NK-92 treated with Interleukin-12 subunit alpha and Interleukin-12 subunit beta, amount 100 ng/mL, for 24 hours (cell line): ENCODE measurements around the gene DNAJB6.

ENCODE experiments used
- DNase-seq: peaks from one replicate; lab custom pipeline; 2025; lab: John Stamatoyannopoulos, UW

The DNAJB6 gene

GRCh38 chr7:157466867-157467261, 130.1 kb downstream of the DNAJB6 start:
- no peak for DNase-seq
